OCI-LY1 (cell line): ENCODE data around the gene KAT2A.

Source experiments
- EZH2 ChIP-seq: fragments of 200-600 bp; sonication (generic), shearing (Covaris generic); IDR thresholded peaks from 2 replicates; pipeline ENCODE4 v1.8.0; 2017; ENCODE audit warnings: borderline replicate concordance, mixed run types, mild to moderate bottlenecking, antibody characterized with exemption, low read length, moderate library complexity, mixed read lengths
- TF ChIP-seq, protein P1 (sequence below): fragments of 200-600 bp; sonication (generic), shearing (Covaris generic); IDR thresholded peaks from 2 replicates; pipeline ENCODE4 v1.5.1; 2017; ENCODE audit warnings: mild to moderate bottlenecking, antibody characterized with exemption, low read length, moderate library complexity, mixed read lengths

DNA sequence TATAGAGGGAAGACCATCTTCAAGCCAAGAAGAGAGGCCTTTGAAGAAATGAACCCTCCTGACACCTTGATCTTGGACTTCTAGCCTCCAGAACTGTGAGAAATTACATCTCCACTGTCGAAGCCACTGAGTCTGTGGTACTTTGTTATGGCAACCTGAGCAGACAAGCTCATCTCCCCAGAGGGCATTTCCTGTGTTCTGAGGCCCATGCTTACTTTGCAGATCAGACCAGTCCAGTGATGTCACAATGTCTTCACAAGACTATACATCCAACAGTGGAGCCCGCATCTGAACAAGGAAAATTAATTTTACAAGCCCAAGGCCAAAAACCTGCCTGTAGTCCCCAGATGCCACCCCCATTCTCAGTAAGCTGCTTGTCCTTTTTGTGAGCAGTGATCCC lies 56.0 kb downstream of the KAT2A start:
- TF ChIP-seq, protein P1, sequence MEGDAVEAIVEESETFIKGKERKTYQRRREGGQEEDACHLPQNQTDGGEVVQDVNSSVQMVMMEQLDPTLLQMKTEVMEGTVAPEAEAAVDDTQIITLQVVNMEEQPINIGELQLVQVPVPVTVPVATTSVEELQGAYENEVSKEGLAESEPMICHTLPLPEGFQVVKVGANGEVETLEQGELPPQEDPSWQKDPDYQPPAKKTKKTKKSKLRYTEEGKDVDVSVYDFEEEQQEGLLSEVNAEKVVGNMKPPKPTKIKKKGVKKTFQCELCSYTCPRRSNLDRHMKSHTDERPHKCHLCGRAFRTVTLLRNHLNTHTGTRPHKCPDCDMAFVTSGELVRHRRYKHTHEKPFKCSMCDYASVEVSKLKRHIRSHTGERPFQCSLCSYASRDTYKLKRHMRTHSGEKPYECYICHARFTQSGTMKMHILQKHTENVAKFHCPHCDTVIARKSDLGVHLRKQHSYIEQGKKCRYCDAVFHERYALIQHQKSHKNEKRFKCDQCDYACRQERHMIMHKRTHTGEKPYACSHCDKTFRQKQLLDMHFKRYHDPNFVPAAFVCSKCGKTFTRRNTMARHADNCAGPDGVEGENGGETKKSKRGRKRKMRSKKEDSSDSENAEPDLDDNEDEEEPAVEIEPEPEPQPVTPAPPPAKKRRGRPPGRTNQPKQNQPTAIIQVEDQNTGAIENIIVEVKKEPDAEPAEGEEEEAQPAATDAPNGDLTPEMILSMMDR = no peak
- TF ChIP-seq EZH2 = no peak
